Sigmoid colon (tissue), 7 donors: ENCODE measurements around the gene RTTN. TPM values are rescaled to one million over a fixed set of nuclear protein-coding genes. Genes with fewer than 3 reads are reported as not detected.

Source experiments
- DNase-seq: peaks from one replicate; pipeline ENCODE4 v3.0.0-alpha.2; 2019
- H3K27ac ChIP-seq, 4 donors: fragments of 200-600 bp; sonication (generic); one replicate each; pipeline ENCODE4 v1.5.1; 2016 to 2019; ENCODE audit warnings: mild to moderate bottlenecking in 1 of 4
- H3K27me3 ChIP-seq, 3 donors: fragments of 200-600 bp; sonication (generic); one replicate each; pipeline ENCODE4 v1.5.1; 2019; ENCODE audit warnings: mild to moderate bottlenecking in 1 of 3
- H3K36me3 ChIP-seq, 4 donors: fragments of 200-600 bp; sonication (generic); one replicate each; pipeline ENCODE4 v1.5.1; 2016 to 2019
- H3K4me1 ChIP-seq, 4 donors: fragments of 200-600 bp; sonication (generic); one replicate each; pipeline ENCODE4 v1.5.1; 2017 to 2019
- H3K4me3 ChIP-seq, 4 donors: fragments of 200-600 bp; sonication (generic); one replicate each; pipeline ENCODE4 v1.5.1; 2017 to 2019; ENCODE audit warnings: mild to moderate bottlenecking in 2 of 4, moderate library complexity in 1 of 4
- H3K9me3 ChIP-seq, 4 donors: fragments of 200-600 bp in 3 of 4; sonication (generic) in 3 of 4; one replicate each; pipeline versions ENCODE4 v1.5.1 to v1.6.1; 2013 to 2019
- EP300 ChIP-seq, 4 donors: sonication (generic); formaldehyde crosslinking; IDR thresholded peaks; one replicate each; pipeline ENCODE4 v1.6.1; 2017; ENCODE audit warnings: antibody characterized with exemption in 4 of 4
- POLR2A ChIP-seq, 2 donors: fragments of 450-650 bp; IDR thresholded peaks; one replicate each; pipeline ENCODE4 v1.6.1; 2016; ENCODE audit warnings: antibody characterized with exemption in 2 of 2, mild to moderate bottlenecking in 2 of 2, moderate library complexity in 2 of 2
- POLR2AphosphoS5 ChIP-seq, 4 donors: sonication (generic); formaldehyde crosslinking; IDR thresholded peaks; one replicate each; pipeline ENCODE4 v1.6.1; 2017; ENCODE audit warnings: antibody characterized with exemption in 4 of 4
- WGBS, 2 donors: extraction: QIAGEN DNeasy Blood & Tissue Kit; methylation state at CpG; one replicate each; pipeline ENCODE4 v1.1.7; 2013; 5-methylcytosine and 5-hydroxymethylcytosine counted together
- intact Hi-C: fragments of 100-400 bp; cut with DNase I; formaldehyde crosslinking; loops from one replicate; pipeline ENCODE4 v1.15.1; 2023
- polyA plus RNA-seq, 3 donors: library from polyadenylated mRNA; stranded (reverse); fragments of 200-250 nt; gene quantifications; one replicate each; pipeline ENCODE4 v1.2.3, GENCODE V29; 2013
- total RNA-seq, 4 donors: library from RNA; depleted of rRNA; stranded (reverse); fragments of >200 nt; gene quantifications; one replicate each; pipeline ENCODE4 v1.1.0, GENCODE V29; 2016
- TF ChIP-seq, protein P1 (sequence below), 4 experiments: fragments of 450-650 bp in 3 of 4; fragments of 200-600 bp in 1 of 4; IDR thresholded peaks; one replicate each; pipeline ENCODE4 v1.5.1; 2016 to 2019; ENCODE audit warnings: antibody characterized with exemption in 4 of 4, mild to moderate bottlenecking in 3 of 4, moderate library complexity in 2 of 4
- donor health status: healthy with polysubstance abuse.
- donor health status: Bipolar disorder and iron deficiency.
- donor health status: healthy.

The RTTN gene
- total and polyA plus RNA-seq, 7 donors: 1.4 to 18.2 (median 11.3) TPM

DNA sequence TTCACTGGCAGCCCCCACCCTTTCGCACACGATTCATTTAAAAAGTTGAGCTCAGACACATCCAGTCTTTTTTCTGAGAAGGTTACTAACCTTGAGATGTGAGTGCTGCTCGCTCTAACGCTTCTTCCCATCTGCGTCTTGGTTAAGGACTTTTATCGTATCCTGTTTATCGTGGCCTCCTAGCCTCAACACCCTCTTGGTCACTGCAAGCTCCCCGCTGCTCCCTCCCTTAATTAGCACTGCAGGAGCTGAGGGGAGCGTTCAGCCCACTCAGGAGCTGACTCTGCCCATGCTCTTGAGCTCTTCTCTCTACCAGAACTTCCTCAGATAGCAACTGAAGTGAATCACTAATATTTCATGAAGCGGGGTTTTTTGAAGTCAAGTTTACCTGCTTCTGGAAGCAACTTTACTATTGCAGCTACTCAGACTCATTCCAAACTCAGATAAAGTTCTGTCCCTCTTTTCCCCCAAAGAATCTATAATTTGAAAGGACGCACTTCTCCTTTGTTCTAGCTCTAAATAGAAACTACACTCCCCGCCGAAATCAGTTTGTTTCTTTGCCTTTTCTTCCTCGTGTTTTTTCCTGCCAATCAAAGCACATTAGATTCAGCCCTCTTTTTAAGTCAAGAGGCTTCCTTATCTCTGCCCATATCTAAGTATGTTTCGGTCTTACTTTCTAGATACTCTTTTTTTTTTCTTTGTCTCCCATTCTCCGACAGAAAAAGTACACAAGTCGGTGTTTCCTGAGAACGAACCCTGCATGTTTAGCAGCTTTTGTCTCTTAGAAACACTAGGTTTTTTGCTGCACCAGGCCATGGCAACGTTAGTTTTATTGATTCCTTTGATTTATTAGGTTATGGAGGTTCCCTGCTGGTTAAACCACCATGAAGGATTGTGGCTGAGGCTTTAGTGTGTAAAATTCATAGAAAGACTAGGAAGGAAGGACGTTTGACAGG is 248.5 kb downstream of the RTTN start:
- WGBS, 2 donors: 49 to 72% methylated on average over 20 of the region's 20 CpGs
- Histone ChIP-seq H3K4me3 (no peak overlapping the region), H3K27me3 (no peaks in the 10 kb centered on the region), H3K4me1 (peaks cover 0 to 11% (median 5%) of the 10 kb centered on the region in 4 donors), H3K27ac (peak overlapping the region in 1 of 4 donors; percentile 45), H3K9me3 (no peaks in the 10 kb centered on the region), H3K36me3 (no peaks in the 10 kb centered on the region)
- DNase-seq: no peak
- TF ChIP-seq, protein P1, sequence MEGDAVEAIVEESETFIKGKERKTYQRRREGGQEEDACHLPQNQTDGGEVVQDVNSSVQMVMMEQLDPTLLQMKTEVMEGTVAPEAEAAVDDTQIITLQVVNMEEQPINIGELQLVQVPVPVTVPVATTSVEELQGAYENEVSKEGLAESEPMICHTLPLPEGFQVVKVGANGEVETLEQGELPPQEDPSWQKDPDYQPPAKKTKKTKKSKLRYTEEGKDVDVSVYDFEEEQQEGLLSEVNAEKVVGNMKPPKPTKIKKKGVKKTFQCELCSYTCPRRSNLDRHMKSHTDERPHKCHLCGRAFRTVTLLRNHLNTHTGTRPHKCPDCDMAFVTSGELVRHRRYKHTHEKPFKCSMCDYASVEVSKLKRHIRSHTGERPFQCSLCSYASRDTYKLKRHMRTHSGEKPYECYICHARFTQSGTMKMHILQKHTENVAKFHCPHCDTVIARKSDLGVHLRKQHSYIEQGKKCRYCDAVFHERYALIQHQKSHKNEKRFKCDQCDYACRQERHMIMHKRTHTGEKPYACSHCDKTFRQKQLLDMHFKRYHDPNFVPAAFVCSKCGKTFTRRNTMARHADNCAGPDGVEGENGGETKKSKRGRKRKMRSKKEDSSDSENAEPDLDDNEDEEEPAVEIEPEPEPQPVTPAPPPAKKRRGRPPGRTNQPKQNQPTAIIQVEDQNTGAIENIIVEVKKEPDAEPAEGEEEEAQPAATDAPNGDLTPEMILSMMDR (IDR thresholded peaks at IDR 0.05): no peak
- TF ChIP-seq POLR2A (IDR thresholded peaks at IDR 0.05): no peak
- no peak for TF ChIP-seq EP300 (IDR thresholded peaks at IDR 0.05)
- no peak for TF ChIP-seq POLR2AphosphoS5 (IDR thresholded peaks at IDR 0.05)
- intact Hi-C loops: loop anchor here (5.0 kb wide), 1 partner anchor 75 kb away; no protein-coding TSS in a partner anchor

DNA sequence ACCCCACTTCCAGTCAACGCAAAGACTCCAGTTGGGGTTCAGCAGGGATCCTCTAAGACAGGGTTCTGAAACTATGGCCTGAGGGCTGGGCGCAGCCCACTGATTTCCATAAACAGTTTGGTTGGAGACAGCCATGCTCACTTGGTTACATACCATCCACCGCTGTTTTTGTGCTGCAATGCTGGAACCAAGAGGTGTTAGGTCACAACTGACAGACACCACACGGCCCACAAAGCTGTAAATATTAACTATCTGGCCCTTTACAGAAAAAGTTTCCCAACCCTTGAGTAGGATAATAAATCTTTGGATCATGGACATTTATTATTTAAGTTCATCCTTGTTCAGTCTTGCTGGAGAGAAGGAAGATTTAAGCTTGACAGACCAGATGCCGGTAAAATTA is 249.4 kb downstream of the RTTN start:
- Histone ChIP-seq H3K27ac (peak overlapping the region in 1 of 4 donors; percentile 45), H3K27me3 (no peaks in the 10 kb centered on the region), H3K4me1 (peaks cover 0 to 11% (median 5%) of the 10 kb centered on the region in 4 donors), H3K9me3 (no peaks in the 10 kb centered on the region), H3K4me3 (no peak overlapping the region), H3K36me3 (no peaks in the 10 kb centered on the region)
- 65 to 72% methylated on average over 5 of the region's 5 CpGs for WGBS, 2 donors
- TF ChIP-seq EP300 (IDR thresholded peaks at IDR 0.05) (no peak), POLR2A (IDR thresholded peaks at IDR 0.05) (no peak), POLR2AphosphoS5 (IDR thresholded peaks at IDR 0.05) (peak in 1 of 4 donors; percentile 33)
- TF ChIP-seq, protein P1 (IDR thresholded peaks at IDR 0.05): no peak
- DNase-seq: no peak
- intact Hi-C loops: loop anchor here (5.0 kb wide), 1 partner anchor 74 kb away; no protein-coding TSS in a partner anchor

DNA sequence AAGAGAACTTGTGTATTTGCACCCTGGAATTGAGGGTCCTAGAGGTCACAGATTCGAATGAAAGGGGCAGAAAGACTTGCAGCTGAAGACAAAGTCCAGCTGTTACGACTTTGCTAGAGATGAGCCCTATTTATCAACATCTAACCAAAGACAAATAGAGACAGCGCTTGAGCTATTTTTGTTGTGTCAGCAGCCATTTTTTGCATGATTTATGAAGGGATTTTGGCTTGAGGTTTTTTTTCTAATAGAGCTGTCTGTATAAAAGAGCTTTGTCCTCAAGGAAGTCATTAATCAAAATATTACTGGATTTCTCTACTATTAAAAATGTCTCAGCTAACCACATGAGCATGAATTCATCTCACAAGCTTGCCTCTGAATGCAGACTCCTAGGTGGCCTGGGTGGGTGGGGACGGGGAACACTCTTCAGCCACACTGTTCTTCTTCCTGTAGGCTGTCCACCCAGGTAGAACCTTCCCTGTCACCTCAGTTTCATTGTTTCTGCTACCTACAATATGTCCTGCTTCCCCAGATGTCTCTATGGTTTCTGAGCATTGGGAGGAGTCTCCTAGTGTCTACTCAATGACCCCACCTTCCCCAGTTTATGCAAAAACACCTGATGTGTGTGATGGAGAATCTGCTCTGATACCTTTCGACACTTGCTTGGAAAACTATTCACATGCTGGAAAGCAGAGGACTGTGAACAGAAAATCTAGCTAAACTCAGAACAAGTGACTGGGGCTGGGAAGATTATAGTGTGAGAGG is 250.6 kb downstream of the RTTN start:
- Histone ChIP-seq H3K4me3 (no peak overlapping the region), H3K27me3 (no peaks in the 10 kb centered on the region), H3K36me3 (no peaks in the 10 kb centered on the region), H3K4me1 (peaks cover 0 to 11% (median 5%) of the 10 kb centered on the region in 4 donors), H3K27ac (no peak overlapping the region), H3K9me3 (no peaks in the 10 kb centered on the region)
- WGBS, 2 donors: 74 to 77% methylated on average over 5 of the region's 5 CpGs
- intact Hi-C loops: loop anchor here (5.0 kb wide), 1 partner anchor 73 kb away; no protein-coding TSS in a partner anchor
- DNase-seq: no peak
- TF ChIP-seq, protein P1 (IDR thresholded peaks at IDR 0.05): no peak
- TF ChIP-seq POLR2AphosphoS5 (IDR thresholded peaks at IDR 0.05) (no peak), EP300 (IDR thresholded peaks at IDR 0.05) (no peak), POLR2A (IDR thresholded peaks at IDR 0.05) (no peak)

DNA sequence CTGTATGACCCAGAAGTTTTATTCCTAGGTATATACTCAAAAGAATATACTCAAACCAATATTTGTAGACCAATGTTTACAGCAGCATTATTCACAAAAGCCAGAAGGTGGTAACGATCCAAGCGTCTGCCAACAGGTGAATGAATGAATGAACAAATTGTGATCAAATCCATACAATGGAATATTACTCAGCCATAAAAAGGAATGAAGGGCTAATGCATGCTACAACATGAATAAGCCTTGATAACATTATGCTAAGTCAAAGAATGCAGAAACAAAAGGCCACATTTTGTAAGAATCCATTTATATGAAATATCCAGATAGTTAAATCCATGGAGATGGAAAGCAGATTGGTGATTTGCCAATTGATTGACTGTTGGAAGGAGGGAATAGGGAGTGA is 252.3 kb downstream of the RTTN start:
- Histone ChIP-seq H3K27me3 (no peaks in the 10 kb centered on the region), H3K4me1 (peaks cover 0 to 11% (median 5%) of the 10 kb centered on the region in 4 donors), H3K27ac (no peak overlapping the region), H3K9me3 (no peaks in the 10 kb centered on the region), H3K36me3 (no peaks in the 10 kb centered on the region), H3K4me3 (no peak overlapping the region)
- intact Hi-C loops: no loop called here
- no peak for DNase-seq
- WGBS, 2 donors: 97 to 99% methylated on average over 2 of the region's 2 CpGs
- TF ChIP-seq POLR2AphosphoS5 (IDR thresholded peaks at IDR 0.05) (no peak), POLR2A (IDR thresholded peaks at IDR 0.05) (no peak), EP300 (IDR thresholded peaks at IDR 0.05) (no peak)
- TF ChIP-seq, protein P1 (IDR thresholded peaks at IDR 0.05): no peak

Other genes starting within 250 kb of the RTTN start
- 10 to 100 TPM; 16.6 to 23.9 (median 20.3) TPM for gene SOCS6, start 83.4 kb upstream of the RTTN start, total RNA-seq
- 10 to 100 TPM; 11.4 to 21.7 (median 12.0) TPM for gene SOCS6, start 83.4 kb upstream of the RTTN start, polyA plus RNA-seq